IPS-18a (cell line): ENCODE data around the gene EPSTI1.

ENCODE experiments used
- H3K27ac ChIP-seq: one replicate; pipeline ENCODE4 v1.5.1; 2013; ENCODE audit warnings: low read length
- H3K27me3 ChIP-seq: one replicate; pipeline ENCODE4 v1.6.1; 2013; ENCODE audit warnings: mild to moderate bottlenecking, low read length; ENCODE audit not compliant: control insufficient read depth, insufficient read depth
- H3K36me3 ChIP-seq: one replicate; pipeline ENCODE4 v1.6.1; 2013; ENCODE audit warnings: low read depth, low read length; ENCODE audit not compliant: control insufficient read depth
- H3K4me1 ChIP-seq: one replicate; pipeline ENCODE4 v1.6.1; 2013; ENCODE audit warnings: low read depth, low read length; ENCODE audit not compliant: control insufficient read depth
- H3K4me3 ChIP-seq: one replicate; pipeline ENCODE4 v1.5.1; 2013; ENCODE audit warnings: low read length
- H3K9ac ChIP-seq: one replicate; pipeline ENCODE4 v1.6.1; 2013; ENCODE audit warnings: mild to moderate bottlenecking, low read length, moderate library complexity
- H3K9me3 ChIP-seq: one replicate; pipeline ENCODE4 v1.6.1; 2013; ENCODE audit warnings: low read depth, low read length; ENCODE audit not compliant: control insufficient read depth

The EPSTI1 gene

DNA sequence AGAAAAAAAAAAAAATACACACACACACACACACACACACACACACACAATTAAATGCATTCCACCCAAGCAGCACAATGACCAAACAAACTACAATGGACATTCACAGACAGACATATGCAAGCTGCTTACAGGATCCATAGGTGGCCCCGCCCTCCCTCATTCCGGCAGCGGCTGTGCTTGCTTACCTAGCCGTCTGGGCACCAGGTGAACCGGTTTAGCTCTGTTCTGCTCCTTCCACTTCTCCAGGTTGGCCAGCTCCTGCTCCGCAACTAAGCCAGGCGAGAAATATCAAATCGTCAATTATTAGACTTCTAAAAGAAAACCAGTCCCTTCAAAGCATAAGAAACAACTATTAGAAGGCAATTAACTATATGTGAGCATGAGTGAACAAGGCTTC is 23.1 kb downstream of the EPSTI1 start:
- H3K27me3 ChIP-seq: no peaks in the 10 kb centered on the region
- H3K9me3 ChIP-seq: no peaks in the 10 kb centered on the region
- H3K9ac ChIP-seq: no peak overlapping the region
- H3K27ac ChIP-seq: no peak overlapping the region
- H3K4me3 ChIP-seq: no peak overlapping the region
- peaks cover 13% of the 10 kb centered on the region for H3K4me1 ChIP-seq
- H3K36me3 ChIP-seq: no peaks in the 10 kb centered on the region

GRCh38 chr13:42967660-42968059 is 24.4 kb downstream of the EPSTI1 start:
- H3K36me3 ChIP-seq: no peaks in the 10 kb centered on the region
- no peak overlapping the region for H3K9ac ChIP-seq
- no peaks in the 10 kb centered on the region for H3K9me3 ChIP-seq
- H3K27ac ChIP-seq: no peak overlapping the region
- no peak overlapping the region for H3K4me3 ChIP-seq
- peaks cover 13% of the 10 kb centered on the region for H3K4me1 ChIP-seq
- H3K27me3 ChIP-seq: no peaks in the 10 kb centered on the region

DNA sequence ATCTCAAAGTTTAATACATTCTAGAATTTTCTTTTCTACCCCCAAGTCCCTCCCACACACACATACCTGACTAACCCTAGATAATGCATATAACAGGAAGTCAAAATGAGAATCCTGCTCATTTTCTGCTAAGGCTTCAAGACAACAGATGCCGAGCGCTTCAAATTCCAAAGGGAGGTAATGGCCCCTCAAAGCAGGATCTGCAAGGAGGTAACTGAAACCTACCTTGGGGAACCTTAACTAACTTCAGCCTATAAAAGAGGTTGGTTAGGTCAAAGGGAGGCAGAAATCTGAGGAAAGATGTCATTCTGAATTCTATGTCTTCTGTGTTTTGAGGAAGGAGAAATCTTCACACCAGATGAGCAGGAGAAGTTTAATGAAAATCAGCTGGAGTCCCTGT is 26.8 kb downstream of the EPSTI1 start:
- H3K4me3 ChIP-seq: no peak overlapping the region
- H3K27me3 ChIP-seq: no peaks in the 10 kb centered on the region
- no peak overlapping the region for H3K27ac ChIP-seq
- H3K9me3 ChIP-seq: no peaks in the 10 kb centered on the region
- H3K9ac ChIP-seq: no peak overlapping the region
- peaks cover 16% of the 10 kb centered on the region for H3K4me1 ChIP-seq
- no peaks in the 10 kb centered on the region for H3K36me3 ChIP-seq

DNA sequence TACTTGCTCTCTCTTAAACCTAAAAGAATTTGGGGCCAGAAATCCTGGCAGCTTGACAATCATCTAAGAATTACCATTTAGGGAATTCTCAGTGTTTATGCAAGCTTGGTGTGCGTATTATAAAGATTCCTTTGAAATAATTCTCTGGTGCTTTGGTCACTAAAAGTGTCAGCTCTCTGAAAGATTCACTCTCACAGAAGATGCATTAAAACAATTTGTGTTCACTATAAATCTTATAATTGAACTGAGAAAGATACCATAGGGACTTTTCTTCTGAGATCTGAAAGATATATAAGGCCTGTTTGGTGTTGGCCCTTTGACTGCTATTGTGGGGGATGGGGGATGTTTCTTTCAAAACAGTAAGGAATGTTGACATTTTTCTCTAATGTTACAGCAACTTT is 27.3 kb downstream of the EPSTI1 start:
- Histone ChIP-seq H3K27ac (no peak overlapping the region), H3K36me3 (no peaks in the 10 kb centered on the region), H3K27me3 (no peaks in the 10 kb centered on the region), H3K9me3 (no peaks in the 10 kb centered on the region), H3K4me1 (peaks cover 16% of the 10 kb centered on the region), H3K4me3 (no peak overlapping the region), H3K9ac (no peak overlapping the region)

DNA sequence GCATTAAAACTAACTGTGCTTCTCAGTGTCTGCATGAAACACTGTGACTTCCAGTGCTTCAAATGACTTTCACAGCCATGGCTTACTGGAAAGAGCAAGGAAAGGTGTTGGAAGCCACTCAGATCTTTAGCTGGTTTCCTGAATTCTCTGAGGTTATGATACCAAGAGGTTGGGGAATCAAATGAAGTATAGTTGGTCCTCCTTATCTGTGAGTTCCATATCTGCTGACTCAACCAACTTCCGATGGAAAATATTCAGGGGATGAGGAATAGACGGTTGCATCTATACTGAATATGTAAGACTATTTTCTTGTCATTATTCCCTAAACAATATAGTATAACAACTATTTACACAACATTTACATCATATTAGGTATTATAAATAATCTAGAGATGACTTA is 32.4 kb downstream of the EPSTI1 start:
- no peak overlapping the region for H3K4me3 ChIP-seq
- no peaks in the 10 kb centered on the region for H3K9me3 ChIP-seq
- H3K4me1 ChIP-seq: peaks cover 7% of the 10 kb centered on the region
- H3K36me3 ChIP-seq: no peaks in the 10 kb centered on the region
- no peaks in the 10 kb centered on the region for H3K27me3 ChIP-seq
- no peak overlapping the region for H3K27ac ChIP-seq
- no peak overlapping the region for H3K9ac ChIP-seq

- Histone ChIP-seq H3K27ac (no peak overlapping the region), H3K4me1 (peaks cover 7% of the 10 kb centered on the region), H3K27me3 (no peaks in the 10 kb centered on the region), H3K36me3 (no peaks in the 10 kb centered on the region), H3K9ac (no peak overlapping the region), H3K4me3 (no peak overlapping the region), H3K9me3 (no peaks in the 10 kb centered on the region)
Measured at GRCh38 chr13:42957881-42958280, 34.2 kb downstream of the EPSTI1 start.

DNA sequence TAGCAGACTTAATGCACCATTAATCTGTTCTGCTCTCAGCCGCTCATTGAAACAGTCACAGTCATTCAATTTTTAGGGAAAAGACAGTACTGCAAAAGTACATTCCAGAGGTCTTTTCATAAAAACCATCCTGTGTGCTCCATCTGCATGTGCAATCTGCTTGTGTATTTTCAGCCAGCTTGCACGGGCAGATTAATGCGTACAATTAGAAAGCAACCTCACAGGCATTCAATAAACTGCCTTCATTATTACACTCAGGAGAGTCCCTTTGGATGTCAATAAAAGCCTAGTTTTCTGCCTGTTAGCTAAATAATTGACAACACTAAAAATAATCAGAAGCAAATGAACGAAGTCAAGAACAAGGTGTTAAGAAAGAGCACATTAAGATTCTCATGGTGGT is 41.9 kb downstream of the EPSTI1 start:
- Histone ChIP-seq H3K36me3 (no peaks in the 10 kb centered on the region), H3K9me3 (no peaks in the 10 kb centered on the region), H3K27ac (no peak overlapping the region), H3K9ac (no peak overlapping the region), H3K4me3 (no peak overlapping the region), H3K27me3 (no peaks in the 10 kb centered on the region), H3K4me1 (no peaks in the 10 kb centered on the region)

DNA sequence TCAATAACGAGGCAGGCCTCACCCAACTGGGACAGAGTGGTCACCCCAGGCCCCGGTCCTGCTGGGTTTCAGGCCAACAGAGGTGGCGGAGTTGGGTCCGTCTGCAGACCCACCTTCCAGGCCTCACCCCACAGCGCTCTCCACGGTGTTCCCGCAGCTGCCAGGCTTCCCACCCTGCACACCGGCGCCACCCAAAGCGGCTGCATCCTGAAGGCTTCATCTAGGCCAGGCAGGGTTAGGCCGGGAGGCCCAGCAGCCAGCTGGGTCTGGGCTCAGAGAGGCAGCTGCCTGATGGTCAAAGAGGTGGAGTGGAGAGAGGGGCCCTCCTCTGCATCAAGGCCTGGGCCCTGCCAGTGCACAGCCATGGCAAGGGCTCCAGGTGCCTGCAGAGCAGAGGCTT is 44.1 kb downstream of the EPSTI1 start:
- H3K36me3 ChIP-seq: no peaks in the 10 kb centered on the region
- H3K4me1 ChIP-seq: no peaks in the 10 kb centered on the region
- H3K9me3 ChIP-seq: no peaks in the 10 kb centered on the region
- no peak overlapping the region for H3K27ac ChIP-seq
- no peak overlapping the region for H3K9ac ChIP-seq
- no peaks in the 10 kb centered on the region for H3K27me3 ChIP-seq
- no peak overlapping the region for H3K4me3 ChIP-seq

DNA sequence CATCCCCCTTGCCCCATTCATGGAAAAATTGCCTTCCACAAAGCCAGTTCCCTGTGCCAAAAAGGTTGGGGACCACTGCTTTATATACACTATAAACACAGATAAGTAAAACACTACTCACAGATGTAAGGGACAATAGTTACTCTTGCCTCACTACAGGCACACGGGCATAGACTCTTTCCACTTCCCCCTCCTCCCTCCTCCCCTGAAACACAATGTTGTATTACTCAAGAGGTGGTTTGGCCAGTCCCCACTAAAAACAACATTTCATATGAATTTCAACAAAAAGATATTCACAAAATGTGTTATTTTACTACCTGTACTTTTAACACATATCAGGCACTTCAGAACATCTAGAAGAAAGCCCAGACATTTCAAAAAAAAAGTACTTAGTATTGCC is 45.1 kb downstream of the EPSTI1 start:
- Histone ChIP-seq H3K27me3 (no peaks in the 10 kb centered on the region), H3K9ac (no peak overlapping the region), H3K4me1 (no peaks in the 10 kb centered on the region), H3K36me3 (no peaks in the 10 kb centered on the region), H3K9me3 (no peaks in the 10 kb centered on the region), H3K4me3 (no peak overlapping the region), H3K27ac (no peak overlapping the region)

- Histone ChIP-seq H3K27ac (no peak overlapping the region), H3K9me3 (no peaks in the 10 kb centered on the region), H3K36me3 (no peaks in the 10 kb centered on the region), H3K4me1 (no peaks in the 10 kb centered on the region), H3K27me3 (no peaks in the 10 kb centered on the region), H3K4me3 (no peak overlapping the region), H3K9ac (no peak overlapping the region)
Measured at GRCh38 chr13:42929886-42930535, 62.0 kb downstream of the EPSTI1 start.

DNA sequence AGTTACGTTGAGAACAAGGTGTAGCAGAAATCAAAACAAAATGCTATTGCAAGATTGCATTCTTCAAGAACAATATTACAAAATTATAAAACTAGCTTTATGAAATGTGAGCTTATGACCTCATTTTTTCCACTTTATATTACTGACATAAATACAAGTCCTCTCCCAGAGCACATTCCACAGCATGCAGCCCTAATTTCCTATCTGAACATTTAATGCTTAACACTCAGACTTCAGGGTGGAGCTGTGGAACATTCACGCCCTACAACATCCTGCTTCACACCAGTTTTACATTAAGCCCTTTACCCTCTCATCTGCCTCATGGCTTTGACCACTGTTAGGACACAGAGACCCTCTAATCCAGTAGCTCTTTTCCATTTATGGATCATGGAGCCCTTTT is 65.5 kb downstream of the EPSTI1 start:
- H3K4me3 ChIP-seq: no peak overlapping the region
- no peaks in the 10 kb centered on the region for H3K27me3 ChIP-seq
- no peaks in the 10 kb centered on the region for H3K36me3 ChIP-seq

DNA sequence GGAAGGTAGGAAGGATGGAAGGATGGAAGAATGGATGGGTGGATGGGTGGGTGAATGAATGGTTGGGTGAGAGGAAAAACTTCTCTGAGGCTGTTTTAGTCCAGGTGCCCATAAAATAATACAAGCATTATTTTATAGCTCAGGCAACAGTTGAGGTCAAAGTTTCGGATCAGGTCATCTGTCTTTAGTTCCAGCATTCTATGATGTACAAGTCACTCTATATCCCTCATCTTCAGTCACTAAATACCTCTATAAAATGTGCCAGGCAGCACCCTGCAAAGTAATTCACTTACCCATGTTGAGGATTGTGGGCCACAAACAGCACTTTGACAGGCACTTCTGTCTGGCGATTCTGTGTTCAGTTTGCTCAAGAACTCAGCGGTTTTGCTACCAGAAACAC is 66.0 kb downstream of the EPSTI1 start:
- Histone ChIP-seq H3K27me3 (no peaks in the 10 kb centered on the region), H3K9me3 (no peaks in the 10 kb centered on the region), H3K27ac (no peak overlapping the region), H3K9ac (no peak overlapping the region), H3K36me3 (no peaks in the 10 kb centered on the region), H3K4me3 (no peak overlapping the region), H3K4me1 (no peaks in the 10 kb centered on the region)

More for the DNA sequence above, 65.5 kb downstream of the EPSTI1 start:
- no peaks in the 10 kb centered on the region for H3K4me1 ChIP-seq
- H3K9ac ChIP-seq: no peak overlapping the region
- H3K9me3 ChIP-seq: no peaks in the 10 kb centered on the region
- no peak overlapping the region for H3K27ac ChIP-seq
